Activated gamma-delta T cell (primary cell): Measurements from ENCODE around the gene SGF29.
"Not testable (repeated sequence)": the region's sequence is repeated elsewhere in the genome, so short reads cannot be mapped to it uniquely, and the experiment has no call there.

ENCODE experiments used
- DNase-seq: peaks from one replicate; lab custom pipeline; 2025; lab: John Stamatoyannopoulos, UW
- total RNA-seq, 2 donors: gene quantifications; one replicate each; lab custom pipeline; 2026; lab: John Stamatoyannopoulos, UW

The SGF29 gene
- 25.6 to 37.2 reads per million in 2 donors for total RNA-seq

DNA sequence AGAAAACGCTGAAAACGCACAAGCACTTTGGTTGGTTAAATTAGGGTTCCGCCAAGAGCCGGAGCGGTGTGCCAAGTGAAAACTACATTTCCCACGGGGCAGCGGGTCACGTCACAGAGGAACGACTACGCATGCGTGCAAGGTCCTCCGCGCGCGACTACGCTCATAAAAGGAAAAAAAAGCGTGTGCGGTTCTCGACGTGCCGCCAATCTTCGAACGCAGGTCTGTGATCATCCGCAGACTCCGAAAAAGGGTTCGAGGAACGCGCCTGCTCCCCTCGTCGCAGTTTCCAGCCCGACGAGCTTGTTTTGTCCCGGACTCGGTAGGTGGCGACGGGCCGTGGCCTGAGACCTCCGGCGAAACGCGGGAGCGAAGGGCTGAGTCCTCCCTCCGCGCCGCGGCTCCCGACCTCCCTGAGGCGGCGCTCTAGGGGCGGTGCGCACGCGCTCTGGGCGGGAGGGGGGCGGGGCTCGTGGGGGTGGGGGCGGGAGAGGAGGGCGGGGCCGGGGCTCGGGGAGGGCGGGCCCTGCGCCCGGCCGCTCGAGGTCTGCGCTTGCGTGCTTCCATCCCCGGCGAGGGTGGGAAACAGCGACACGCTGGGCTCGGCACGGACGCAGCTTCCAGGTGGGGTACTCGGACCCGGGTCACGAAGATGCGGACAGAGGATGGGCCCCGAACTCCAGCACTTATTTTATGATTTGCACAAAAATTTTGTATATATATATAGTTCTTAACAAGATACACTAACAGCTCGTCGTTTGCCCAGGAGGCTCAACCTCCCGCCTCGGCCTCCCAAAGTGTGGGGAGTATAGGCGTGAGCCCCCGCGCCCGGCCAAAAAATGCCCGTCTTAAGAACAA is at the start of gene SGF29:
Gene SGF29 (plus strand): TSS at position 145 of the 858 bp plus-strand sequence. CDS start 27,150 bp downstream, outside the sequence.
- peak; percentile 82 for DNase-seq

DNA sequence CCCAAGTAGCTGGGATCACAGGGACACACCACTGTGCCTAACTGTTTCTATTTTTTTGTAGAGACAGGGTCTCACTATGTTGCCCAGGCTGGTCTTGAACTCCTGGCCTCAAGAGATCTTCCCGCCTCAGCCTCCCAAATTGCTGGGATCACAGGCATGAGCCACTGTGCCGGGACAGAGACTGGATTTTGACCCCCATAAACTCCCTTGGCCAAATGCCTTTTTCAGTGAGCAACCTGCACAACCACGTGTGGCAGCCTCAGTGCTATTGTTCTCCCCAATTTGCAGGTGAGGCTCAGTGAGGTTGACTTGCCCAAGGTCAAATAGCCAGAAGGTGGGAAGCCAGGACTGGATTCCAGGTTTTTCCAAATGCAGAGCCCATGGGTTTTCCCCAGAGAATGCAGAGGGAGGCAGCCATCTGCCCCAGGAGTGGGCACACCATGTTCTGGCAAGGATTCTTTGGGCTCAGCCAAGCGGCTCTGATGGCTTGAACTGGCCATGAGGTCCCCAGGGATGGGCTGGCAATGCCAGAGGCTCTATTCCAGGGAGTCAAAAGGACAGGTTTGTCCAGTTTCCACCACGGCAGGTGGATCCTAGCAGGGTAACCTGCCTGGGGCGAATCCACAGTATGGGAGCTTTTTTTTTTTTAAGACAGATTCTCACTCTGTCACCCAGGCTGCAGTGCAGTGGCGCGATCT is 48.9 kb upstream of the SGF29 start:
- DNase-seq: no peak

DNA sequence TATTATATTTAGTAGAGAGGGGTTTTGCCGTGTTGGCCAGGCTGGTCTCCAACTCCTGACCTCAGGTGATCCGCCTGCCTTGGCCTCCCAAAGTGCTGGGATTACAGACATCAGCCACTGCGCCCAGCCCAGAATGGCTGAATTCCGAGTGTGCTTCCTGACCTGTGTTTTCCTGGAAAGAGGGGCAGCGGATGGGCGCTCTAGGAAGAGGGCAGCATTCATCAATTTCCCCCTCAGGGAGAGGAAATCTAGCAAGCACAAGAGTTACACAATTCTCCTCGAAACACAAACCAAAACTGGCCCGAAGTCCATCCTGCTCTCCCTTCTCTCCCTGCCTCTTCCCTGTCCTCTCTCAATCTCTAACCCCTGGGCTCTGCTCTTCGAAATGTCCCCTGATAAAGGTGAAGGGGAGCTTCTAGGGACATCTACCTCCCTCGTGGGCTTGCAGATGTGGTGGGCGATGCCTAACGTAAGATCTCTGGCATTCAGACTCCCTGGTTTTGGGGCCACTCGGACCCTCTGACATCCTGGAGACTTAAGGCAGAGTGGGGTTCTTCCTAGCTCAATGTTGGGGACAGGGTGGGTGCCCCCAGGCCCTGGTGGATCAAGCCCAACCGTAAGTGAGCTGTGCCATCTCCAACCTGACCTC is 48.1 kb upstream of the SGF29 start:
- no peak for DNase-seq

GRCh38 chr16:28511031-28511430 is 42.7 kb upstream of the SGF29 start:
- DNase-seq: no peak

GRCh38 chr16:28511801-28512789 is 41.6 kb upstream of the SGF29 start:
- no peak for DNase-seq

- no peak for DNase-seq
These were observed 40.1 kb upstream of the SGF29 start for GRCh38 chr16:28513484-28514181.

- no peak for DNase-seq
These were observed 39.5 kb upstream of the SGF29 start for GRCh38 chr16:28514246-28514645.

GRCh38 chr16:28520672-28521071 is 33.0 kb upstream of the SGF29 start:
- DNase-seq: no peak

GRCh38 chr16:28521436-28521835 is 32.3 kb upstream of the SGF29 start:
- DNase-seq: no peak

DNA sequence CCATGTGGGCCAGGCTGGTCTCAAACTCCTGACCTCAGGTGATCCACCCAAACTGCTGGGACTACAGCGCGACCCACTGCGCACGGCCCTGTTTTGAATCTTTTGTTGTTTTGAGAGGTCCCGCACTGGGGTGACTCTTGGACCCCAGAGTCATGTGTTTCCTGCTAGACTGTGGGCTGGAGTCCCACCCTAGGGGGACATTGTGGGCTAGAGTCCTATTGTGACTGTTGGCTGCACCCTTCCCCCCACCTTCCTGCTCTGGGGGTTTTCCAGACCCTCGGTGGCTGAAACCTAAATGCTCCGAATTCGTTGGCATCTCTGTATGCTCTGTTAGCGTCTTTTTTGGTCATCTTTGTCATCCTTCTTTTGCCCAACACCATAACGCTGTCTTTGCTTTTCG is 30.9 kb upstream of the SGF29 start:
- DNase-seq: no peak

- DNase-seq: no peak
These were observed 29.0 kb upstream of the SGF29 start for GRCh38 chr16:28524681-28525171.

DNA sequence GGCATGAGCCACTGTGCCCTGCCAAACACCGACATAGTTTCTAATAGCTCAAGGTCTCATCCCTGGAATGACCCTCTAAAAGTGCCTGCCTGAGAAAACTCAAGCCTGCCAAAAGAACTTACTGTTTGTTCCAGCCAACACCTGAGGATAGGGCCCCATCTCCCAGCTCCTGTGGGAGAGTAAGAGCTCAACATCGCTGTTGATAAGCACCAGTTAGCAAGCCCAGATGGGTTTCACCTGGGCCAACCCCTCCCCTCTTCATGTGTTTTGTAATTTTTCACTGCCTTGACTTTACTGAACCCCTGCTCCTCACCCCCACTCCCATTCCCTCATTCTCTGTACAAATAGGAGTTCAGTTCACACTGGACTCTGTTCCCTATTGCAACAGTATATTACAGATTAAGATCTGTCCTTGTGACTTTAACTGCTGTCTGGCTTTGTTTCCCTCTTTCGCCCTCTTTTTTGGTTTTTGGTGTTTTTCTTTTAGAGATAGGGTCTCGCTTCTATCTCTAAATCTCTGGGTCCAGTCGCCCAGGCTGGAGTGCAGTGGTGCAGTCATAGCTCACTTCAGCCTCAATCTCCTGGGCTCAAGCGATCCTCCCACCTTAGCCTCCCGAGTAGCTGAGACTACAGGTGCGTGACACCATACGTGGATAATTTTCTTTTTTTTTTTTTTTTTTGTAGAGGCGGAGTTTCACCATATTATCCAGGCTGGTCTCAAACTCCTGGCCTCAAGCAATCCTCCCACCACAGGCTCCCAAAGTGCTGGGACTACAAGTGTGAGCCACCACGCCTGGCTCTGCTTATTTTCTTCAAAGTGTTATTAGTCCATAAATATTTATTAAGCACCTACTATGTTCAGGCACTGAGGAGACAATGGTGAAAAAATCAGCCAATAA is 27.3 kb upstream of the SGF29 start:
- no peak for DNase-seq

DNA sequence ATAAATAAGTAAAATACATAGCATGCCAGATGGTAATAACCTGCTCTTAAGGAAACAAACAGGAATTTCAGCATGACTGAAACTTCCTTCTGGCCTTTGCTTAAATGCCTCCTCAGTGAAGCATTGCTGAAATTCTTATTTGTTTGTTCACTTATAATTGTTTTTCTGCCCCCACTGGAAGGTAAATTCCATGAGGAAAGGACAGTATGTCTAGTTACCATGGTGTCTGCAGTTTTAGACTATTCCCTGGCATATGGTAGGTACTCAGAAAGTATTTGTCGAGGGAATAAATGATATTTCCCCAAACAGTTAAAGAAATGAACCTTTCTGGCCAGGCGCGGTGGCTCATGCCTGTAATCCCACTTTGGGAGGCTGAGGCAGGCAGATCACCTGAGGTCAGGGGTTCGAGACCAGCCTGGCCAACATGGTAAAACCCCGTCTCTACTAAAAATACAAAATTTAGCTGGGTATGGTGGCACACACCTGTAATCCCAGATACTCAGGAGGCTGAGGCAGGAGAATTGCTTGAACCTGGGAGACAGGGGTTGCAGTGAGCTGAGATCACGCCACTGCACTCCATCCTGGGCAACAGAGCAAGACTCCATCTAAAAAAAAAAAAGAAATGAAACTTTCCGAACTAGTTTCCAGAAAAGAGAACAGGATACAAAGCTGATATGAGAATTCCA is 26.5 kb upstream of the SGF29 start:
- not testable (repeated sequence) for DNase-seq

DNA sequence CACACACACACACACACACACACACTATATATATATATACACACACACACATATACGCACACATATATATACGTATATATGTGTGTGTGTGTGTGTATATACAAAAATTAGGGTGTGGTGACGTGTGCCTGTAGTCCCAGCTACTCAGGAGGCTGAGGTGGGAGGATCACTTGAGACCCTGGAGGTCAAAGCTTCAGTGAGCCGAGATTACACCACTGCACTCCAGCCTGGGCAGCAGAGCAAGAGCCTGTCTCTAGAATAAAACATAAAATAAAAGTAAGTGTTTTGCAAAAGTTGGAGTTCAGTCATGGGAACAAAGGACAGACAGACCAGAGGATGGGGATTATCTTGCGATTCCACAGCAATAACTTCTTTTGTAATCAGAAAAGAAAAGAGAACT is 25.7 kb upstream of the SGF29 start:
- DNase-seq: no peak

- DNase-seq: no peak
These were observed 25.3 kb upstream of the SGF29 start for GRCh38 chr16:28528463-28528867.

GRCh38 chr16:28529124-28529523 is 24.6 kb upstream of the SGF29 start:
- DNase-seq: no peak

DNA sequence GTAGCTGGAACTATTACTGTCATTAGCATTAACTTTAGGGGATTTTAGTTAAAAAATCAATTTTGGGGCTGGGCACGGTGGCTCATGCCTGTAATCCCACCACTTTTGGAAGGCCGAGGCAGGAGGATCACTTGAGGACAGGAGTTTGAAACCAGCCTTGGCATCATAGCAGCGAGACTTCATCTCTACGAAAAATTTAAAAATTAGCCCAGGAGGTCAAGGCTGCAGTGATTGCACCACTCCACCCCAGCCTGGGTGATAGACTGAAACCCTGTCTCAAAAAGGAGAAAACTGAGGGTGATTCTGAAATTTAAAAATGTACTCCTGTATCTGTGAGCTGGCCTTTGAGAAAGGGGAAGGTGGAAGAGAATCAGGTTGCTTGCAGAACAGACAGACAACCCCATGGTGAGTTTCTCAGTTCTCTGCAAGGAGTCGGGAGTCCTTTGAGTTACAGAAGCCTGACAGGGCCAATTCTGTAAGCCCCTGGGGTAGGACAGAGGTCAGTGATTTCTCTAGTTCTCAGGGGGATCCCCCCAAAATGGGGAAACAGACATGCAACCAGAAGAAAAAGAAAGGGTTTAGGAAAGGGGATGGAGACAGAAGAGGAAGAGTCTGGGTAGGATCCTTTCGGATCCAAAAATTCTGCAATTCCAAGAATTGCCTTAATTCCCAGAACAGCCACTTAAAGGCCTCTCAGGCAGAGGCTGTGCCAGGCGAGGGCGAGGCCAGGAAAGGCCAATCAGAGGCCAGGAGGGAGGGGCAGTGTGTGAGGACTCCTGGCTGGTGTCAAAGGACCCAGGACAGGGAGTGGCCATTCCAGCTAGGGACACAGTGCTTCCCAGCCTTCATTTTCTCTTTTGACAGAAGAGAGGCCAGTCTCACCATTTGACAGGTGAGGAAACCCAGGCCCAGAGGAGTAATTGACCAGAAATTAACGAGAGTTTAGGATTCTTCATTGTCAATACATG is 21.7 kb upstream of the SGF29 start:
- DNase-seq: no peak
